Neural progenitor cell (in vitro differentiated cells): ENCODE measurements around the gene PDRG1.

Experiments
- CTCF ChIP-seq: fragments of 200-600 bp; sonication (generic); IDR thresholded peaks from 2 replicates; pipeline ENCODE4 v1.5.1; 2017; ENCODE audit warnings: antibody characterized with exemption, mild to moderate bottlenecking
- EZH2 ChIP-seq: fragments of 200-600 bp; sonication (generic); IDR thresholded peaks from 2 replicates; pipeline ENCODE4 v1.6.1; 2017; ENCODE audit warnings: antibody characterized with exemption, mild to moderate bottlenecking, moderate library complexity

- TF ChIP-seq CTCF: no peak
- TF ChIP-seq EZH2: no peak
Measured at GRCh38 chr20:31987744-31988143, 35.9 kb upstream of the PDRG1 start.
